HG02623 (cell line): ENCODE data around the gene SLC15A5.

ENCODE experiments used
- ATAC-seq: cut with Tn5 transposase; IDR thresholded peaks from one replicate; pipeline ENCODE4 v1.9.1; 2021; ENCODE audit warnings: moderate library complexity; ENCODE audit not compliant: unreplicated experiment

Gene SLC15A5, protein sequence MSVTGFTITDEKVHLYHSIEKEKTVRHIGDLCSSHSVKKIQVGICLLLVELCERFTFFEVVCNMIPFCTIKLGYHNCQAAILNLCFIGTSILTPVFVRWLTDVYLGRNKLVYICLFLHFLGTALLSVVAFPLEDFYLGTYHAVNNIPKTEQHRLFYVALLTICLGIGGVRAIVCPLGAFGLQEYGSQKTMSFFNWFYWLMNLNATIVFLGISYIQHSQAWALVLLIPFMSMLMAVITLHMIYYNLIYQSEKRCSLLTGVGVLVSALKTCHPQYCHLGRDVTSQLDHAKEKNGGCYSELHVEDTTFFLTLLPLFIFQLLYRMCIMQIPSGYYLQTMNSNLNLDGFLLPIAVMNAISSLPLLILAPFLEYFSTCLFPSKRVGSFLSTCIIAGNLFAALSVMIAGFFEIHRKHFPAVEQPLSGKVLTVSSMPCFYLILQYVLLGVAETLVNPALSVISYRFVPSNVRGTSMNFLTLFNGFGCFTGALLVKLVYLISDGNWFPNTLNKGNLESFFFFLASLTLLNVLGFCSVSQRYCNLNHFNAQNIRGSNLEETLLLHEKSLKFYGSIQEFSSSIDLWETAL

GRCh38 chr12:16277585-16277984 is at the start of gene SLC15A5:
Gene SLC15A5, minus strand, starts transcription at chr12:16277685. Its CDS starts 0 bp downstream, at chr12:16277685.
- ATAC-seq: no peak

DNA sequence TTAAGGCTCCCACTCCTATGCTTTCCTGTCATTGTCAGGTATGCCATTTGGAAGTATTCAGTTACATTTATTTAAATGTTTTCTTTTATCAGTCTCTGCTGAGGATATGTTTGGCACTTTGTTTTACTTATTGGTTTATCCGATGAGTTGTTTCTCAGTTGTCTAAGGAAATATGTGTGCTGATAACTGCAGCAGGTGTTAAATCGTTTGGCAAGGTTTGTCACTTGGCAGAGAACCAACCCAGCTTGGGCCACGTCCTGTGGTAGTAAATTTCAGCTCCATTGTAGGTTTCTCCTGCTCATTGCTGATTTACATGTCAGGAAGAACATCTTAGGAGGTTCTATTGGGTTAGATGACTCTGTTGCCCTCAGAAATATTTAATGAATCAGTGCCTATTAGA is 47.9 kb upstream of the SLC15A5 start:
- no peak for ATAC-seq

DNA sequence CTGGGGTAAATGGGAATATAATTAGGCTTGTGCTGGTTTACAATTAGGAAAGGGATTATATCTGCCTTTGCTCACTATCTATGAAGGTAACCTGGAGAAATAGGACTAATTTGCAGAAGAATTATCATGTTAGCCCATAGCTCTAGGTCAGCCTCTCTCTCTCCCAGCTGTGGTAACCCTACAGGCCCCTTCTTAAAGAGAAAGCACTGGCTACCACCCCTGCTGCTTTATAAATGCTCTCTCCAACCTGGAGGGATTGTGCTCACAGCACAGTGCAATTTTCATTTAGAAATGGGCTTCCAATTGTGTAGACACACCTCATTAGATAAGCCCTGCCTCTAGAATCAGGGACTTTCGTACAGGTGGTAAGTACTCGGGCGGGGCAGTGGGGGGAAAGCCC is 47.3 kb upstream of the SLC15A5 start:
- ATAC-seq: no peak

DNA sequence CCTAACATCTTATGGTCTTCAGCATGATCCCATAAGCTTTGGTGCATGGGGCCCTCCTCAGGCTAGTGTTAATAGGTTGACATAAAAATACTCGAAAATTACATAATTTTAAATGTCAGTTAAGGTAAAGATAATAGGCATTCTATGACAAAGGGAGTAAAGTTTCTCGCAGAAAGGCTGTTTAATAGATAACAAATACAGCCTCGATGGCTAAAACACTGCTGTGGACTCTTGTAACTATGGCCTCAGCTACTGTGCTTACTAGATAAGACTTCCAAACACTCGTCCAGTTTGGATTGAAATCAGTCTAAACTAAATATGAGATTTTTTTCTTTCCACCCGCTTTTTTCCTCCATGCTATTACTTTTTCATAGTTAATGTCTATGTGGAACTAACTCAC is 46.8 kb upstream of the SLC15A5 start:
- no peak for ATAC-seq

DNA sequence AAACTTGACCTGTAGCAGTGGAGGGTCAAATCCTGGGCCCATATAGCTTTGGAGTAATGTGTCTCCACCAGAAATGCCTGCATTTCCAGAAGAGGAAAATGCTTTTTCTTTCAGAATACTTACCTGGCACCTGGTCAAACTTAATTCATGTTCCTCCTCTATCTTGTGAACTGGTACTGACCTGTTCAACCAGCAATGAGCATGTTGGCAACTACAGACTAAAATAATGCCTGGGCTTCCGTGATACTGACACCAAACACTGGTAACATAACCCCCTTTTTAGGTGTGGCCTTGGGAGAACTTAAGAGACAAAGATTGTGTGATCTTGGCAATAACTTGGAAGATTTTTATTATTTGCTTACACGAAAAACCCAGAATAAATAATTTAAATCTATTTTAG is 46.2 kb upstream of the SLC15A5 start:
- no peak for ATAC-seq

DNA sequence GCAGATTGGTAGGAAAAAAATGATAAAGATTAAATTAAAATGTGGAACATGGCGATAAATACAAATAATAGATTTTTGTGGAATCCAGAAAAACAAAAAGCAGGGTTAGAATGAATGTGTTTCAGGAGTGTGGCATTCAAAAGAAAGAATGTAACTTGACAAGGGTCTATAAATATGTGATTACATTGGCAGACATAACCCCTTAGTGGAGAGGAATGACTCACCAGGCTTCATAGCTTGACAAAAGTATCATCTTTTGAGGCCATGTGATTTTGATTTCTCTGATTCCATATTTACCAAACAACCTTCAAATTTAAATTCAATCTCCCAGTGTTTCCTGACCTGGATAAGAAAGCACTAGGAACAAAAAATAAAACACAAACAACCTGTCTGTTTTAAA is 45.5 kb upstream of the SLC15A5 start:
- no peak for ATAC-seq

- no peak for ATAC-seq
These were observed 33.4 kb upstream of the SLC15A5 start for GRCh38 chr12:16310934-16311333.

DNA sequence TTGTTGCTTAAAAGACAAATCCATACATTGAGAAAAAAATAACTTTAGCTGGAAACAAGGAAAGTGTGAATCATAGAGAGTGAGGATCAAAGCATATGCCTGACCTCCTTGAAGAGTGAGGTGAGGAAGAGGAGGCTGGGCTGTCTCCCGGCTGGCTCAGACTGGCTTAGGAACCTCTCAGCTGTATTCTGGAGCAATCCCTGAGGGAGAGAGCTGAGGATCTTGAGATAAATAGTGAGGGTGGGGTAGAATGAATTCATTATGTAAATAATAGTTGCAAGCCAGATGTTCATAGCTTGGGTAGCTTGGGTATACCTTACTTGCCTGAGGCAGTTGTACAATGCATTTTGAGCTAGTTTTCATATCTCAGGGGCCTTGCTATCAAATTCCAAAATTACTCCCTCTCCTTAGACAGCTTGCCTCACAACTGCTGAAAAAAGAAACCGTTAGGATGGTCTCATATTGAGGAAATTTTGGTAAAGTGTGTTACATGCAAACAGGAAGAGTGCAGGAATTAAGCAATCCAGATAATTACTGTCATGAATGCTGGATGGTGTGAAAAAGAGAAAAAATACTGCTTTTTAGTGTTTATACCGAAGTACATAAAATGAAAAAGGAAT is 30.5 kb upstream of the SLC15A5 start:
- no peak for ATAC-seq

DNA sequence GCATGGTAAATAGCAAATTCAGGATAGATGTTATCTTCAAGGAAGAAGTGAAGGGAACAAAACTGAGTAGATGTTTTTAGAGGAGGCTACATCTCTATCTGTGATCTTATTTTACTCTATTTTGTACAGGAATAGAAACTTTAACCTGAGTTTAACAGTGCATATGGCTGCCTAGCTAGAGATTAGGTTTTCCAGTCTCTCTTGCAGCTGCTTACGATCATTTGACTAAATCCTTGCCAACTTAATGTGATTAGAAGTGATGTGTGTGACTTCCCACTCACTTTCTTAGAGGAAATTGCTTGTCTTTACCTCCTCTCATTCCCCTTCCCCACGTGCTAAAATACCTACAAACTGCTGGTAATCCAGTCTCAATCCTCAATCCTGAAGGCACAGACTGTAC is 26.5 kb upstream of the SLC15A5 start:
- no peak for ATAC-seq

GRCh38 chr12:16300736-16301135 is 23.3 kb upstream of the SLC15A5 start:
- no peak for ATAC-seq

GRCh38 chr12:16300122-16300521 is 22.6 kb upstream of the SLC15A5 start:
- ATAC-seq: no peak

DNA sequence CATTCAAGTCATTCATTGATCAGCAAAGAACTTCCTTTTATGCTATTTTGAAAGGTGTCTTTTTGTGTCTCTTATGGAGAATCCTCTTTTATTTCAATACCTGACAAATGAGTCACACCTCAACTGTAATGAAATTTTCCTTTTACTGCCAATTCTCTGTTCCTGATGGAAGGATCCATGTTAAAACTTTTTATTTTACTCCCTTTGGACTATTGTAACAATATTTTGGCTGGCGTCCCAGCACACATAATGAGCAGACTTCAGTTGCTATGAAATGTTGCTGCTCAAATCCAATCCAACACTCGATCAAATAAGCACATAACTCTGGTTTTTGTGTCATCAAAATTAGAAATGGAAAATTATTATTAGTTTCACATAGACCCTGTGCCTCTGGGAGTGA is 21.9 kb upstream of the SLC15A5 start:
- ATAC-seq: no peak

- ATAC-seq: no peak
These were observed 20.0 kb upstream of the SLC15A5 start for GRCh38 chr12:16297521-16297920.

- no peak for ATAC-seq
These were observed 17.0 kb upstream of the SLC15A5 start for GRCh38 chr12:16294376-16294956.

DNA sequence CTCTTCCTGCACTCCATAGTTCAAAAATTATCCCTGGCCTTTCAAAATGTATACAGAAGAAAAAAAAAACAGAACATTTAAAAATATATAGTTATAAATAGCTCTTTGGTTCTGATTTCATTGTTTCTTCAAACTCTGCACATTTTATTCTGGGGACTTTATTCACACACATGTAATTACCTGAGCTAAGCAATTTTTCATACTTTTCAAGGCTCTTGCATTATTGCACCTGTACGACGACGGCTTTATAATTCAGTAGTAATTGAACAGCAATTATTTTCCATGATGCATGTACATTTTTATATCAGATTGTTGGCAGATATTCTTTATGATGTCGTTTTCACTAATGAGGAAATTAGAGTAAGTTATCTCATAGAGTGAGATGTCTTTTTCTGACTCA is 13.5 kb upstream of the SLC15A5 start:
- no peak for ATAC-seq

DNA sequence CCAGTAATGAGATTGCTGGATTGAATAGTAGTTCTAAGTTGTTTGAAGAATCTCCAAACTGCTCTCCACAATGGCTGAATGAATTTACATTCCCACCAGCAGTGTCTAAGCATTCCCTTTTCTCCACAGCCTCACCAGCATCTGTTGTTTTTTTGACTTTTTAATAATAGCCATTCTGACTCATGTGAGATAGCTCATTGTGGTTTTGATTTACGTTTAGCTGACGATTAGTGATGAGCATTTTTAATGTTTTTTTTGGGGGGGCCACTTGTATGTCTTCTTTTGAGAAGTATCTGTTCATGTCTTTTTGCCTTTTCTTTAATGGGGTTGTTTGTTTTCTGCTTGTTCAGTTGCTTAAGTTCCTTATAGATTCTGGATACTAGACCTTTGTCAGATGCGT is 8.1 kb upstream of the SLC15A5 start:
- ATAC-seq: no peak

- ATAC-seq: no peak
These were observed 5.5 kb upstream of the SLC15A5 start for GRCh38 chr12:16282978-16283377.

DNA sequence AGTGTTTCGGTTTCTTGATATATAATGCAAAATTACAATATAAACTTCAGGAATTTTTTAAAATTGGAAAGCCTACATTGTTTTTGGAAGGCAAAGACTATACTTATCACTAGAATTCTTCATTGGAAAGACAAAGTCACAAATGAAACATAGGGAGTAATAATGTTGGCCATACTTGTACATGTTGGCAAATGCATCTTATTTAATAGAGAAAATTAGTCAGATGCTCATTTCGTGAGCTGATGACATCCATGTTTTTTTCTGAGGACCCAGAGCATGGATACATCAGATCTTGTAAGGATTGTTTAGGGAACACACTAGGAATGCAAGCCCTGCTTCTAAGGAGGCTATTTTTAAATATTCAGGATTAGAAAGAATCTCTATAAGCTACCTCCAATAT is 4.6 kb upstream of the SLC15A5 start:
- no peak for ATAC-seq

GRCh38 chr12:16281157-16281556 is 3.7 kb upstream of the SLC15A5 start:
- no peak for ATAC-seq

DNA sequence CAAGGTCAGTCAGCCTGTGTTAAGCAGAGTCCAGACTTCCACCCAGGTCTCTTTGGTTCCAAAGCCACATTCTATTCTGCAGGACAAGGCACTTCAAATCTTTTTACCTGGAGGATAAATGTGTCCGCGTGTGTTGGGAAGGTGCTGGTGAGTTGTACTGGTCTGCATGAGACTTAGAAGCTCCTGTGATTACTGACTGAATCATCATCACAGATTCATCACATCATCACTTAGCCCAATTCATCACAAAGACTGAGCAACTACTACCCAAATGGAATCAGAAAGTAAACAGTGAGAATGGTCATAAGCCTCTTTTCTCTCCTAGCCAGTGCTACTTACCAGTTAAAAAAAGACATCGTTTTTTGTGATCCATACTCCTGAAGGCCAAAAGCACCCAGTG is 5.3 kb downstream of the SLC15A5 start:
- no peak for ATAC-seq

DNA sequence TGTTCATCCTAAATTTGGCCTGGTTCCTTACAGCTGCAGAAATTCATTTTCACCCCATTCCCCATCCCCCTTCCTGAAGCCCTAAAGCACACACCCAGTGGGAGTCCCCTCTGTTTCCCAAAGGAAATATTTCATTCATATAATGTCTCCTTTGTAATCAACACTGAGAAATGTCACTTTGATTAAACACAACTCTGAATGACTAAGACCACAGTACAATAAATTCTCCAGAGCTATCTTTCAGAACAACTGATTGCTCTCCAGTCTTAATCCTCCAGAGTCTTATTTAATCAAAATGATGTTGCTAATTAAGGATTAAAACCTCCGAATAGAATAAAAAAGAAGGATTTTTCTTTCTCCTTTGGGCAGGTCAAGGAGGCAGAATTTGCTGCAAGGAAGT is 6.4 kb downstream of the SLC15A5 start:
- no peak for ATAC-seq

DNA sequence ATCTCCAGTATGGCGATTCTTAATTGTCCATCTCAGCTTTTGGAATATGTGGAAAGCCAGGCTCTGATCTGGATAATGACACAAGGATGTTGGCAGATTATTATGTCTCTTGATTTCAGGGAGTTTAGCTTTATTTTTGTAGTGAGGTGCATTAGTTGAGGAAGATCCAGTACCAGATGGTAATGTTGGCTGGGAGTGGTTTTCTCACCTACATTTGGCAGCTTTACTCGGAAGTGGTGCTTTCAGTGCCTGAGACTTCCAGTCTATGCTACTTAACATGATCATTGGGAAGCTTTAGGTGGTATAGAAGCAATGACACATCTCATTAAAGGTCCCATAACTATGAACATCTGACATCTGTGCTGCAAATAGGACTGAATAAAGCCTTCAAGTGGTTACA is 7.5 kb downstream of the SLC15A5 start:
- no peak for ATAC-seq
